CD1c-positive myeloid dendritic cell (primary cell): ENCODE data around the gene CRHR2.

Source experiments
- DNase-seq: peaks from one replicate; pipeline ENCODE4 v3.0.0-alpha.2; 2016; ENCODE audit errors: extremely low spot score

Gene CRHR2

GRCh38 chr7:30706908-30707307 lies 24.7 kb upstream of the CRHR2 start:
- DNase-seq, result no peak

GRCh38 chr7:30706316-30706715 lies 24.1 kb upstream of the CRHR2 start:
- no peak for DNase-seq

GRCh38 chr7:30705596-30705995 lies 23.3 kb upstream of the CRHR2 start:
- no peak for DNase-seq

- no peak for DNase-seq
These were observed 22.8 kb upstream of the CRHR2 start for GRCh38 chr7:30705008-30705407.

- DNase-seq, result no peak
These were observed 21.5 kb upstream of the CRHR2 start for GRCh38 chr7:30703756-30704155.

GRCh38 chr7:30702200-30702599 lies 19.9 kb upstream of the CRHR2 start:
- no peak for DNase-seq

GRCh38 chr7:30700941-30701340 lies 18.7 kb upstream of the CRHR2 start:
- DNase-seq, result no peak

GRCh38 chr7:30699706-30700495 lies 17.6 kb upstream of the CRHR2 start:
- no peak for DNase-seq

GRCh38 chr7:30698481-30698880 lies 16.2 kb upstream of the CRHR2 start:
- no peak for DNase-seq

- DNase-seq, result no peak
These were observed 15.6 kb upstream of the CRHR2 start for GRCh38 chr7:30697719-30698460.

GRCh38 chr7:30694774-30695721 lies 12.8 kb upstream of the CRHR2 start:
- DNase-seq, result no peak

- no peak for DNase-seq
These were observed 12.0 kb upstream of the CRHR2 start for GRCh38 chr7:30694218-30694745.

GRCh38 chr7:30692882-30693281 lies 10.6 kb upstream of the CRHR2 start:
- no peak for DNase-seq

- DNase-seq, result no peak
These were observed 10.2 kb upstream of the CRHR2 start for GRCh38 chr7:30692438-30692837.

GRCh38 chr7:30690011-30690410 lies 7.8 kb upstream of the CRHR2 start:
- no peak for DNase-seq

- no peak for DNase-seq
These were observed 6.5 kb upstream of the CRHR2 start for GRCh38 chr7:30688718-30689221.

GRCh38 chr7:30687604-30688003 lies 5.3 kb upstream of the CRHR2 start:
- DNase-seq, result no peak

- DNase-seq, result no peak
These were observed 2.1 kb upstream of the CRHR2 start for GRCh38 chr7:30684351-30684750.

GRCh38 chr7:30683816-30684215 lies 1.6 kb upstream of the CRHR2 start:
- no peak for DNase-seq

- no peak for DNase-seq
These were observed 1.1 kb upstream of the CRHR2 start for GRCh38 chr7:30683306-30683705.

GRCh38 chr7:30681815-30682211 lies 443 bp downstream of the CRHR2 start:
- no peak for DNase-seq

GRCh38 chr7:30681331-30681797 lies 892 bp downstream of the CRHR2 start:
- DNase-seq, result peak; percentile 12
